Endometrium (tissue), 2 donors: ENCODE data around the gene MCF2L2.
"Not testable (repeated sequence)": the region's sequence is repeated elsewhere in the genome, so short reads cannot be mapped to it uniquely, and the experiment has no call there.

Experiments used
- FAIRE-seq: peaks from 2 replicates; lab custom pipeline; 2012; peaks lifted over from hg19 to GRCh38; lab: Jason Lieb, UNC
- donor health status: control.
- donor health status: control.

Gene MCF2L2

GRCh38 chr3:183202004-183202722 lies 226.3 kb downstream of the MCF2L2 start:
- no peak for FAIRE-seq

GRCh38 chr3:183198939-183199338 lies 229.5 kb downstream of the MCF2L2 start:
- FAIRE-seq: no peak

- no peak for FAIRE-seq
These were observed 230.7 kb downstream of the MCF2L2 start for GRCh38 chr3:183197734-183198133.

- no peak for FAIRE-seq
These were observed 233.2 kb downstream of the MCF2L2 start for GRCh38 chr3:183195266-183195665.

- peak; percentile 43 for FAIRE-seq
These were observed 234.4 kb downstream of the MCF2L2 start for GRCh38 chr3:183193762-183194689.

- no peak for FAIRE-seq
These were observed 235.6 kb downstream of the MCF2L2 start for GRCh38 chr3:183192650-183193300.

- no peak for FAIRE-seq
These were observed 238.8 kb downstream of the MCF2L2 start for GRCh38 chr3:183189641-183190040.

GRCh38 chr3:183188895-183189462 lies 239.4 kb downstream of the MCF2L2 start:
- FAIRE-seq: no peak

- no peak for FAIRE-seq
These were observed 242.7 kb downstream of the MCF2L2 start for GRCh38 chr3:183185696-183186095.

- no peak for FAIRE-seq
These were observed 245.4 kb downstream of the MCF2L2 start for GRCh38 chr3:183182732-183183610.

GRCh38 chr3:183182073-183182472 lies 246.3 kb downstream of the MCF2L2 start:
- no peak for FAIRE-seq

- no peak for FAIRE-seq
These were observed 246.8 kb downstream of the MCF2L2 start for GRCh38 chr3:183181606-183182005.

GRCh38 chr3:183180784-183181295 lies 247.6 kb downstream of the MCF2L2 start:
- FAIRE-seq: no peak

- no peak for FAIRE-seq
These were observed 248.2 kb downstream of the MCF2L2 start for GRCh38 chr3:183180110-183180783.

- FAIRE-seq: not testable (repeated sequence)
These were observed 248.9 kb downstream of the MCF2L2 start for GRCh38 chr3:183179550-183179908.

GRCh38 chr3:183178833-183179549 lies 249.4 kb downstream of the MCF2L2 start:
- FAIRE-seq: no peak

GRCh38 chr3:183178512-183178832 lies 249.9 kb downstream of the MCF2L2 start:
- peak; percentile 96 for FAIRE-seq

- FAIRE-seq: no peak
These were observed 256.3 kb downstream of the MCF2L2 start for GRCh38 chr3:183172051-183172639.

- FAIRE-seq: not testable (repeated sequence)
These were observed 260.4 kb downstream of the MCF2L2 start for GRCh38 chr3:183167975-183168374.

GRCh38 chr3:183163563-183163962 lies 264.9 kb downstream of the MCF2L2 start:
- FAIRE-seq: no peak
